HG03108 (cell line): ENCODE results near the gene CCDC28A.
"Not testable (repeated sequence)": the region's sequence is repeated elsewhere in the genome, so short reads cannot be mapped to it uniquely, and the experiment has no call there.

Experiments
- ATAC-seq: cut with Tn5 transposase; IDR thresholded peaks from one replicate; pipeline ENCODE4 v1.9.1; 2021; ENCODE audit warnings: moderate library complexity; ENCODE audit not compliant: unreplicated experiment

Gene CCDC28A

DNA sequence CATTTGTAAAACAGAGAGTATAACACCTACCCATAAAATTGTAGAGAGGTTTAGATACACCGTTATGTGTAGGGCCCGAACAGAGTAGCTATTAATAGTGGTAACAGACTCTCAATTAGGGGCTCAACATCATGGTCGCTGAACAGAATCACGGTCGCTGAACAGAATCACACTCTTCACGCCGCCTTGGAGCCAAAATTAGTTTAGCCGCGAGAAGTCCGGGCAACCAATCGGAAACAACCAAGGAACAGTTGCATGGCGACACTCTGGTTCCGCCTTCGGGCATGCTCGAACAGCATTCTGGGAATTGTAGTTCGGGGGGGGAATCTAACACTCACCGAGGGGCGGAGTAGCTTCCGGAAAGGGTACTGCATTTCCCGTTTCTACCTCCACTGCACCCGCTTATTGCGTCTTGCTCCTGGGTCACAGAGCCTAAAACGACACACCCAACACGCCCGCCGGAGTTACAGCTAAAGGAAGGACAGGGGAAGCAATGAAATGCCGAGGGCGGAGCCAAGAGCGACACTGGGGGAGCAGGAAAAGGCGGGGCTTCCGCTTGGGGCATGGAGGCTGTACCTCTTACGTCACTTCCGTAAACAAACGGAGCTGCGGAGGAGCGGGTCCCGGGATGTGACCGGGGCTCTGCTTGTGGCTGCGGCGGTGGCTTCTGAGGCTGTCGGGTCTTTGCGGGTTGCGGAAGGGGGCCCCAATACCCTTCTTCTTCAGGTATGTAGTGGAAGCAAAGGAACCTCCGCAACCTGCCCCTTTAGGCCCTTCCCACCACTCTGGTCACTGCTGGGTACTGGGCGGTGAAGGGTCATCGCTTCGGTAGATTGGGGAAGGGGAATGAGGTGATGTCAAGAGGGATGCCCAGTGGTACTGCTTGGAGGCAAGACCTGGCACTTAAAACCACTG, at the start of gene CCDC28A:
Gene CCDC28A, plus strand, starts transcription at position 593 of the 915 bp plus-strand sequence. CDS start 2,352 bp downstream, outside the sequence.
- peak; percentile 93 for ATAC-seq

DNA sequence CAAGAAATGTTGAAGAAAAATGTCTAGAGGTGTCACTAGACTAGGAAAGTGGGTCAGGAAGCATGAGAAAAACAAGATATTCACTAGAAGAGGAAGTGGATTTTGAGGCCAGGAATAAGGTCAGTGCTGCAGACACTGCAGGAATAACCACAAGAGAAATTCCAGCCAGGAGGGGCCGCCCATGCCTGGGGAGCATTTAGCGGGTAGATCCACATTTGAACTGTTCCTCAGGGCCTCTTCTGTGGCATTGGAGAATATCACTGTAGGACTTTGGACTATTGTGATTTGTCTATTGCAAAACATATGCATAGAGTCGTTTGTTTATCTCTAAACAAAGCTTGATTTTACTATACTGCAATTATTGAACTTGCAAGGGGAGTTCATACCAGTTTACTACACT, 49.6 kb upstream of the CCDC28A start:
- no peak for ATAC-seq

DNA sequence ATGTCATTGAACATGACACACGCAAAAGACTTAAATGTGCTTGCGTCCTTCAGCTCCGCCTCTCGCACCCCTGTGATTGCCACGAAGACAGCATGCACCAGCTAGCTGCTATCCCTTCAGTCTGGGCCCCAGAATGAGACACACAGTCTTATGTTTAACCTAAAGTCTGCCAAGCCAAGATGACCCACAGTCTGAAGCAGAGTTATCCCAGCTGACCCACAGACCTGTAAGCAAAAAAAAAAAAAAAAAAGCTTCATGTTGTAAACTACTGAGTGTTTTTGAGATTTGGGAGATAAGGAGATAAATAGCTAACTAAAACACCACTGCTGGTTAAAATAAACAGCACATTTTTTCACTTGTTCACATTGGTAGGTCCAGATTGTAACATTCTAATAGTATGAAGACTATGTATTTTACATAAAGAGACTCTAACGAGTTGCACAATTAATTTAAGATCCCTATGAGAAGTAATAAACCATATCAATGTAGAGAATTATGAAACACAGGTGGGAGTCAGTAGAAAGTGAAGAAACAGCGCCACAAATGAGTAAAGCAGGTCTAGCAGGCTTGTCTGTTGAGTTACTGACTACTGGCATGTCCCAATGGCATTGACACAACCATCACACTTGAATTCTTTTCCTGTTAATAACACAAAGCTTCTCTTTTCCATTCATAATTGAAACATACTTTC, 47.4 kb upstream of the CCDC28A start:
- no peak for ATAC-seq

DNA sequence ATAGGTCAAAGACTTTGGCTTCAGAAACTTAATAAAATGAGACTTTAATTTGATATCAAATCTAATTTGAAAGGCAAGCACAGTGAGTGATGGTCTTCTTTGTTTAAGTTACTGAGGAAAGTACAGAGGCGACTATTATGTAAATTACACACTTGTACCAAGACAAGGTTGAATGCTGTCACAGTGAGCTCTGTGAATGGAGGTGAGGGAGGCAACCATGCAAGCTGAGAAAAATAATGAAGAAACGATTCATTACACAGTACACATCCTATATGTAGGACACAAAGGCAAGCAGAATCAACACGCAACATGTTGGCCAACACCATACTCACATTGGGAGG, 46.8 kb upstream of the CCDC28A start:
- ATAC-seq: no peak

DNA sequence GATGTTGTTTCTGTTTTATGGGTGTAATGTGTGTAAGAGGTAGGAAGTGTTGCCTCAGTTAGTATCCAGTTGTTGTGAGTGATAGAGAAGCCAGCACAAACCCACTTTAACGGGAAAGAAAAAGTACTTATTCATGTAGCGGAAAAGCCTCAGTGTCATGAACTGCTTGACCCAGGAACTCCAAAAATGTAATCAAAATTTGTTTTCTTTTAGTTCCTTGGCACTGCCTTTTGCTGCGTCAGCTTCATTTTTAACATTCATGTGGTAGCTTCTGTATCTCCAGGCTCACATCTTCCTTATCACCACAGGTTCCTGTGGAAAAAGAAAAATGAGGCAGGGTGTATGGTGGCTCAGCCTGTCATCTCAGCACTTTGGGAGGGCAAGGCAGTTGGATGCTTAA, 46.4 kb upstream of the CCDC28A start:
- ATAC-seq: no peak

DNA sequence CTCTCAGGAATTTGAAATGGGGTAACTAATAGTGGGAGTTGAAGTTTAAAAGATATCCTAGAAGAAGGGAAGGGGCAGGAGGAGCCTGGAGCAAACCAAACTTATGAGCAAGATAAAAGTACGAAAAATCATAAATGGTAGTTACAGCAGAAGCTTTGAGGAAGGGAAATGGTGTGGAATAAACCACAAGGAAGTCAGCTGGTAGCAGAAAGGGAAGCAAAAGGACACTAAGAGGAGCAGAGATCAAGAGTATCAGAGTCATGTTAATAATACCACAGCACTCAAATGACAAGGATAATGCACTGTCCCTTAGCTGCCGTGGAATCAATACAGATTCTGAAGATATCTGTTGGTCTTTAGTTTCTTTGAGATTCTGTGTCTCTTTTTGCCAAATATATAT, 44.9 kb upstream of the CCDC28A start:
- no peak for ATAC-seq

DNA sequence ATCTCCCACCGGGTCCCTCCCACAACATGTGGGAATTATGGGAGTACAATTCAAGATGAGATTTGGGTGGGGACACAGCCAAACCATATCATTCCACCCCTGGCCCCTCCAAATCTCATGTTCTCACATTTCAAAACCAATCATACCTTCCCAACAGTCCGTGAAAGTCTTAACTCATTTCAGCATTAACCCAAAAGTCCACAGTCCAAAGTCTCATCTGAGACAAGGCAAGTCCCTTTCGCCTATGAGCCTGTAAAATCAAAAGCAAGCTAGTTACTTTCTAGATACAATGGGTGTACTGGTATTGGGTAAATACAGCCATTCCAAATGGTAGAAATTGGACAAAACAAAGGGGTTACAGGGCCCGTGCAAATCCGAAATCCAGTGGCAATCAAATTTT, 43.5 kb upstream of the CCDC28A start:
- ATAC-seq: not testable (repeated sequence)

DNA sequence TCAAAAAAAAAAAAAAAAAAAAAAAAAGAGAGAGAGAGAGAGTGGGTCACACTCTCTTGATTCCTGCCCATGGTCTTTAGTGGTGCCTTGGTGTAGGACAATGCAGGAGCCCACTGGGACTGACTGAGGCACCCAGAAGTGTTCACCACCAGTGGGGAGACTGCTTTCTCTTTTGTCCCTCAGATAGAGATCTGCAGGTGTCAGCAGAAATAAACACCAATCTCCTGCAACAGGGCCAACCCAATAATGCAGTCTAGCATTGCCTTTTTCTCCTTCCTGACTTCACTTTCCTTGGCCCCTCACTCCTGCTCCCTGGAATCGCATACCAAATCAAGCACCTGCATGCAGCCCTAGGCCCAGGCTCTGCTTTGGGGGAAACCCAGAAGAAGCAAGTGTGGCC, 39.0 kb upstream of the CCDC28A start:
- ATAC-seq: no peak

DNA sequence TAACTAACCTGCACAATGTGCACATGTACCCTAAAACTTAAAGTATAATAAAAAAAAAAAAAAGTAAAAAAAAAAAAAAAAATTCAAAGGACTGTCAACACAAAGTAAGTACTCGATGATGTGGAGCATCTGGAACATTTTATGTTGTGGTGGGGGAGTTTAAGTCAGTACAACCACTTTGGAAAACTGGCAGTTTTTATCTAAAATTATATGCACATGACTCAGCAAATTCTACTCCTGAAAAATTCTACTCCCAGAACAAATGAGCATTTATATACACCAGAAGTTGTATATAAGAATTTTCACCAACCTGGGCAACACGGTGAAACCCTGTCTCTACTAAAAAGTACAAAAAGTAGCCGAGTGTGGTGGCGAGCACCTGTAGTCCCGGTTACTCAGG, 36.9 kb upstream of the CCDC28A start:
- no peak for ATAC-seq

DNA sequence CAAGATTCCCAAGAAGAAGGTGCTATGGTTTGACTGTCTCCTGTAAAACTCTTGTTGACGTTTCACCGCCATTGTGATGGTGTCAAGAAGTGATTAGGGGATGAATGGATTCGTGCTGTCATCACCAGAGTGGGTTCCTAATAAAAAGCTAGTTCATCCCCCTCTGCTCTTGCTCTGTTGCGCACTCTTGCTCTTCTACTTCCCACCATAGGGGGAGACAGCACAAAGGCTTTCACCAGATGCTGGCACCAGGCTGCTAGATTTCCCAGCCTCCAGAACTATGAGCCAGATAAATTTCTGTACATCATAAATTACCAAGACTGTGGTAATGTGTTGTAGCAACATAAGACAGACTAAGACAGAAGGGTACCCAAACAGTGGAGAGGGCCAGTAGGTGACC, 21.6 kb upstream of the CCDC28A start:
- ATAC-seq: no peak

DNA sequence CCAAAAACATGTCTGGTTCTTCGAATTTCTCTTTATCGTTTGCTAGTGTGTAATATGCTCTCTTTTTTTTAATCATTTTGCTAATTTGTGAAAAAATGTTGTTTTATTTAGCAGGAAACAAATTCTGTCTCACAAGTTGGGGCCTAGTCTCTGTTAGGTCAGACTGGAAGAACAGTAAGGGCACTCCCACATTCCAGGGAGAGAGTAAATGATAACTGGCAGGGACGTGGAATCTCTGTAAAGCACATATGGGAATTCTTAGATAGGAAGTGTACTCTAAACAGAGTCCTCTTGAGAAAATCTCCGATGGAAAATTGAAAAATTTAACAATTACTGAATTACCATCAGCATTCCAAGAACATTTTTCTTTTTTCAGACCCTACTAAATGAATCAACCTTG, 16.4 kb upstream of the CCDC28A start:
- ATAC-seq: no peak

DNA sequence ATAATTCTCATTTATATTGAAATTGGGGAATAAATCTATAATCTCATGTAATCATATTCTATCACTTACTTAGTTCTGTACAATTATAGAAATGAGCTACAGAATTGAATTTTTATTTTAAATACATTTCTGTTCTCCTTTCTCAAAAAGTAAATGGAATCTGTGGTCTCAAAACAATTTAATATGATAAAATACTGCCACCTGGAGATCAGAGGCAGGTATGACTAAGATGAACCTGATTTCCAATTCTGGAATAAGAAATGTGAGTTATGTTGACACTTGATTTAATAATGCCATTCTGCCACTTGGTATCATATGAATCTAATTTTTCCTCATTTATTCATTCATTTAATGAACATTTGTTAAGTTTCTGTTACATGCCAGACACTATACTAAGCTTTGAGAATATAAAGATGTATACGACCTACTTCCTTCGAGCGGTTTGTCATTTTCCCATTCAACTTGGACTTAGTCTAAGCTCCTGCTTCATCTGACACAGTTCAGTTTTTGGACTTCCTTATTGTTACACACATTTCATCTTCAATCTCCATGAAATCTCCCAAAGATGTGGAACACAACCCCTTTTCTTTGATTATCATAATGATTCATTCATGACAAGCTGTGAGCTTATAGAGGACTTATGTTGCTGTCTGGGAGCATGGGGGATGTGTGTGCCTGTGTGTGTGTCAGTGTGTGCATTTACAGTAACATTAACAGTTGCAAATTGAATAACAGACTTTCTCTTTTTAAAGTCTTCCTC, 7.5 kb upstream of the CCDC28A start:
- no peak for ATAC-seq

DNA sequence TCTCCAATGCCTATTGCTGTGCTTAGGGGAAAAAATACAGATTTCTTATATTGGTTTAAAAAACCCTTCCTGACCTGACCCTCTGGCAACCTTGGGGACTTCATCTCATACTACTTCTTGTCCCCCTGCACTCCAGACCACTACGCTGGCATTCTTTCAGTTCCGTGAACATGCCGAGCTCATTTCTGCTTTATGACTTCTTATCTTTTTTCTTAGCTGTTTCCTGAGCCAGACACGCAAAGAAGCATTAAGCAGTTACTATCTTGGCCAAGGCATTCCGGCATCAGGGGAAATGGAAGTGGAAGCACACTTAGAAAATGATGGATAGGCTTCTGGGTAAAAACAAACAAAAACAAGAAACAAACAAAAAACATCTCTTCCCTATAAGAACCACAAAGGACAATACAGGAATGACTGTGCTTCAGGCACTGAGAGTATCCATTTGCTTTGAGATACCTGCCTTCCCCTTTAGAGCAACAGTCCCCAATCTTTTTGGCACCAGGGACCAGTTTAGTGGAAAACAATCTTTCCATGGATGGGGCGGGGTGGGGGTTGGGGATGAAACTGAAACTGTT, 4.4 kb upstream of the CCDC28A start:
- ATAC-seq: no peak

DNA sequence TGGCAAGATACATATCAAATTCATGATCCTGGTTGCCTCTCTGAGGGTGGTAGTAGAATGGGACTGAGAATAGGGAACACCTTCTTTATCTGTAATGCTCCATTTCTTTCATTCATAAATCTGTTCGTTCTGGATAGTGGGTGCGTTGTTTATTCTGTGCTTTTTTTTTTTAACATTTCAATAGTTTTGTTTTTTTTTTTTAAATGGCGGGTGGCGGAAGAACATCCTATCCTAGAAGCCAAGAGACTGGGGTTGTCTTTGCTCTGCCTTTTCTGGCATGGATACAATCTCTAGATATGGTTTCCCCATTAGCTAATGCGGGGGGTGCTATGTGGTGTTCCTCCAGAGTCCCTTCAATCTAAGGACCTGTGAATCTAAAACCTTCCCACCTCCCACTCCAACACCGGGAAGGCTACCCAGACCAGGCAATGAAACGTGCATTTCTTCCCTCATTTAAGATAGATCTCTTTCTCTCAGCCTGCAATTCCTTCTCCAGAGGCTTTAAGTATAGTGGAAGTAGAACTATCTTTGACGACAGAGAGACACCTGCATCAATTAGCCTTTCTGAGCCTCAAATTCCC, 883 bp upstream of the CCDC28A start:
- no peak for ATAC-seq

DNA sequence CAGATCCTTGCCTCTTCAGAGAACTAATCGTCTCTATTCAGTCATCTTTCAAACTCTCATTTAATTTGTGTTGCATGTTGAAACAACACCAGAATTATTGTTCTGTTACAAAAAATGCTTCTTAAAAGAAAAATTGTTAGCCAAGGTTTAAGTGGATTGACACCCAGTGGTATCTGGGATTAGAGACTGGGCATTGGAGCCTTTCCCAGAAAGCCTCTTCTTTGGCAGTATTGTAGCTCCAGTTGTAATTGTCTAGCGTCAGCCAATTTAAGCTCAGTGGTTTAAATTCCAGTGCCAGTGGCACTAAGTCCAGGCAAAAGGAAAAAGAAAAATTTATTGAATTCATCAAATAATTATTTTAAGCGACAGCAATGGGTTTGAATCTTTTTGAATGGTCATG, 801 bp downstream of the CCDC28A start:
- ATAC-seq: no peak

DNA sequence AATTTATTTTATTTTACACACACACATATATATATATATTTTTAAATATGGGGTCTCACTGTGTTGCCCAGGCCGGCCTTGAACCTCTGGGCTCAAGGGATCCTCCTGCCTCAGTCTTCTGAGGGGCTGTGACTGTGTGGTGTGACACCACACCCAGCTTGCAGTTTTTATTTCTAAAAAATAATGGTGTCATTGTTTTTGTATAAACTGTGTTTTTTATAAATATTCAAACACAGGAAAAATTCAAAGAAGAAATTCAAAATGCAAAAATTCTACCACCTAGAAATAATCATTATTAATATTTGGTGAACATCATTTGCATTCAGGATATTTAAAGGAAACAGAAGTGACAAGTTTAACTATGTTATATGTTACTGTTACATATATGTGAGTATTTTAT, 3.1 kb downstream of the CCDC28A start:
- no peak for ATAC-seq

DNA sequence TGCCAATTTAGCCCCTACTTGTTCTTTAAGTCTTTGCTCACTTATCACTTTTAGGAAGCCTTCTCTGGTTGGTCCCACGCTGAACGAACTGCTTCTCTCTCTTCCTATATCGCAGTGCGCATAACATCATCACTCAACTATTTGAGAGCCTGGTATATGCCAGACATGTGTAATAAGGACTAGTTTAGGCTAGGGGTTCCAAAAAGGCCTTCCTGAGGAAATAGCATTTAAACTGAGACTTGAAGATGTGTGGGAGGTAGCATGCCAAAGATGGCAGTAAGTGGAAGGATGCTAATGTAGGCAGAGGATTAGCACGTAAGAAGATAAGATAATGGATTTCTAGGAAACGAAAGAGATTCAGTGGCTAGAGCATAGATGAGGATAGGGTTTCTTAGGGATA, 4.8 kb downstream of the CCDC28A start:
- no peak for ATAC-seq

DNA sequence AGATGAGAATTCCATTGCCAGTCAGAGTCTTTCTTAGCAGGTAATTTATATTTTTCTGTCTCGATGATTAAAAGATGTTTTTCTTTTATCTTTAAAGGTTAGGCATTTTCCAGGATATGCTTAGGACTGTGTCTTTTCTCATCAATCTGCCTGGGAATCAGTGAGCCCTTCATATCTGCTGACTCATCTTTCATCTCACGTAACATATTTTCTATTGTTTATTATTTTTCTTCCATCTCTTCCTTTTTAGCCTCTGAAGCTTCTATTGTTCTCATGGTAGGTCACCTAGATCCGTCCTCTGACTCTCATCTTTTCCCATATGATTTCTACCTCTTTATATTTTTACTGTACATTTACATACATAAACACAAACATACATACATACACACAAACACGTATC, 8.7 kb downstream of the CCDC28A start:
- ATAC-seq: no peak

DNA sequence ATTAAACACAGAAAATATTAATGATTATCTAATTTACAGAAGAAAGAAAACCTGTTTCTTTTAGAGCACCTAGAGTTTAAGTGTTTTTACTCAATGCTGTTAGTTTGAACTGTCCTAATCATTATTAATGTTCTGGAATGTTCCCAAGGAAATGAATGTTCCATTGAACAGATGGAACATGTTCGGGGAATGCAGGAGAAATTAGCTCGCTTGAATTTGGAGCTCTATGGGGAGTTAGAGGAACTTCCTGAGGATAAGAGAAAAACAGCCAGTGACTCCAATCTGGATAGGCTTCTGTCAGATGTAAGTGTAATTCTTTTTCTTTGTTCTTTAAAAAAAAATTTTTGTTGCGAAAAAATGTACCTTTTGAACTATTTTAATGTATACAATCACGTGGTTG, 11.5 kb downstream of the CCDC28A start:
- no peak for ATAC-seq

DNA sequence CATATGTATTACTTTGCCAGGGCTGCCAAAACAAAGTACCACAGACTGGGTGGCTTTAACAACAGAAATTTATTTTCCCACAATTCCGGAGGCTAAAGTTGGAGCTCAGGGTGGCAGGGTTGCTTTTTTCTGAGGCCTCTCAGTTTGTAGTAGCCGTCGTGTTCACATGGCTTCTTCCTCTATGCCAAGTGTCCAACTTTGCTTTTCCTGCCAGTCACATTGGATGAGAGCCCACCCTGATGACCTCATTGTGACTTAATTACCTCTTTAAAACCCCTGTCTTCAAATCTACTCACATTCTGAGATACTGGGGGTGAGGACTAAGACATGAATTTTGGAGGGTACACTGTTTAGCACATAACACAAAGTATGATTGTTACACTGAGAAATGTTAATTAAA, 12.4 kb downstream of the CCDC28A start:
- no peak for ATAC-seq

DNA sequence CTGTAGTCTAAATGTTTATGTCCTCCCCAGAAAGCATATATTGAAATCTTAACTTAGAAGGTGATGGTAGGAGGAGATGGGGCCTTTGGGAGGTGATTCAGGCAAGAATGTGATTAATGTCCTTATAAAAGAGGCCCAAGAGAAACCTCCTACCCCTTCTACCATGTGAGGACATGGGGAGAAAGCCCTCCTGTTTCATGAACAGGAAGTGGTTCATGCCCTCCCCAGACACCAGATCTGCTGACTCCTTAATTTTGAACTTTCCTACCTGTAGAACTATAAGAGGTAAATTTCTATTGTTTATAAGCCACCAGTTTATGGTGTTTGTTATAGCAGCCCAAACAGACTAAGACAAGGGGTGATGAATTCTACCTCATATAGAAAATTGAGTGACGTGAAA, 13.6 kb downstream of the CCDC28A start:
- ATAC-seq: no peak
